OCI-LY7 (cell line): Measurements from ENCODE around the gene CSNK2A1.

ENCODE experiments used
- EZH2phosphoT487 ChIP-seq: fragments of 200-600 bp; sonication (generic); IDR thresholded peaks from 2 replicates; pipeline ENCODE4 v1.6.1; 2018; ENCODE audit warnings: low read depth, borderline replicate concordance, mild to moderate bottlenecking, mixed run types, antibody characterized with exemption, low read length, moderate library complexity, mixed read lengths
- TF ChIP-seq, protein P1 (sequence below): fragments of 200-600 bp; sonication (generic); conservative IDR thresholded peaks from 2 replicates; pipeline ENCODE4 v1.5.1; 2014; ENCODE audit warnings: mild to moderate bottlenecking, antibody characterized with exemption, low read length, moderate library complexity, mixed read lengths

DNA sequence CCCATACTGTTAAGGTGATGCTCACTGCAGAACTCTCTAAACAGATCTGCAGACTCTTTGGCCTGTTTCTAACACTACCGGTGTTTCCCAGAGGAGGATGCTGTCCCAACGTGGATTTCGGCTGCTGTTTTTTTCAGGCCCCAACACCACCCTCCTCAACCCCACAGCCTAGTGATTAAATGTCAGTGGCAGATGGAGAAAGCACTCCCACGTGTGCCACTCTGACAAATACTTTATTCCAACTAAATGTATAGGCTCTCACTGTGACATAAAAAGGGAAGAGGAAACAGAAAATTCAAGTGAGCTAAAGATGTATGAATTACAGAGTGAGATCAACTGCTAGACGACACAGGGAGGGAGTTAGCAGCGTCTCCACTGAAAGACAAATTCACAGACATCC lies 84.8 kb downstream of the CSNK2A1 start:
- TF ChIP-seq, protein P1, sequence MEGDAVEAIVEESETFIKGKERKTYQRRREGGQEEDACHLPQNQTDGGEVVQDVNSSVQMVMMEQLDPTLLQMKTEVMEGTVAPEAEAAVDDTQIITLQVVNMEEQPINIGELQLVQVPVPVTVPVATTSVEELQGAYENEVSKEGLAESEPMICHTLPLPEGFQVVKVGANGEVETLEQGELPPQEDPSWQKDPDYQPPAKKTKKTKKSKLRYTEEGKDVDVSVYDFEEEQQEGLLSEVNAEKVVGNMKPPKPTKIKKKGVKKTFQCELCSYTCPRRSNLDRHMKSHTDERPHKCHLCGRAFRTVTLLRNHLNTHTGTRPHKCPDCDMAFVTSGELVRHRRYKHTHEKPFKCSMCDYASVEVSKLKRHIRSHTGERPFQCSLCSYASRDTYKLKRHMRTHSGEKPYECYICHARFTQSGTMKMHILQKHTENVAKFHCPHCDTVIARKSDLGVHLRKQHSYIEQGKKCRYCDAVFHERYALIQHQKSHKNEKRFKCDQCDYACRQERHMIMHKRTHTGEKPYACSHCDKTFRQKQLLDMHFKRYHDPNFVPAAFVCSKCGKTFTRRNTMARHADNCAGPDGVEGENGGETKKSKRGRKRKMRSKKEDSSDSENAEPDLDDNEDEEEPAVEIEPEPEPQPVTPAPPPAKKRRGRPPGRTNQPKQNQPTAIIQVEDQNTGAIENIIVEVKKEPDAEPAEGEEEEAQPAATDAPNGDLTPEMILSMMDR, result no peak
- TF ChIP-seq EZH2phosphoT487, result no peak
